Endothelial cell of umbilical vein (primary cell): ENCODE data around the gene NR3C2. TPM values are rescaled to one million over a fixed set of nuclear protein-coding genes. Genes with fewer than 3 reads are reported as not detected.

ENCODE experiments used
- BruUV-seq: library from RNA; stranded (reverse); fragments of 400-500 nt; replicated peaks from 2 replicates; lab custom pipeline; 2021; lab: Mats Ljungman, UMichigan
- CTCF ChIA-PET: fragments of 300-600, 350-600 bp; sonication (Branson Sonifier 250); formaldehyde crosslinking; loops from one replicate; lab custom pipeline; 2021; ENCODE audit warnings: antibody characterized with exemption, inconsistent platforms; lab: Charles Lee
- POLR2A ChIA-PET: fragments of 300-600, 350-600 bp; sonication (Branson Sonifier 250); formaldehyde crosslinking; loops from one replicate; lab custom pipeline; 2021; ENCODE audit warnings: antibody characterized with exemption, inconsistent platforms; lab: Charles Lee
- DNase-seq: peaks from one replicate; pipeline ENCODE4 v3.0.0-alpha.2; 2011; ENCODE audit warnings: low read depth, low spot score
- FAIRE-seq: peaks from 2 replicates; lab custom pipeline; 2011; peaks lifted over from hg19 to GRCh38; lab: Jason Lieb, UNC
- H2AFZ ChIP-seq: 2 replicates; pipeline ENCODE4 v1.6.0; 2012; ENCODE audit warnings: low read depth, low read length, control low read depth, inconsistent platforms
- H3K27ac ChIP-seq: 2 replicates; pipeline ENCODE4 v1.5.1; 2011; ENCODE audit warnings: low read depth, mild to moderate bottlenecking, control low read depth, low read length, moderate library complexity; ENCODE audit not compliant: insufficient read depth
- H3K27me3 ChIP-seq, 2 experiments: 2 replicates each; pipeline versions ENCODE4 v1.6.0 to v1.6.1; 2011; ENCODE audit warnings: low read length in 2 of 2, mixed read lengths in 1 of 2; ENCODE audit not compliant: control insufficient read depth in 2 of 2, insufficient read depth in 2 of 2
- H3K36me3 ChIP-seq, 2 experiments: 2 replicates in 1 of 2; 3 replicates in 1 of 2; pipeline ENCODE4 v1.5.1; 2011; ENCODE audit warnings: low read length in 2 of 2, mild to moderate bottlenecking in 1 of 2, moderate library complexity in 1 of 2; ENCODE audit not compliant: control insufficient read depth in 2 of 2, insufficient read depth in 2 of 2; ENCODE audit errors: extremely low read depth in 1 of 2
- H3K4me1 ChIP-seq: 3 replicates; pipeline ENCODE4 v1.5.1; 2011; ENCODE audit warnings: mild to moderate bottlenecking, low read length; ENCODE audit not compliant: control insufficient read depth, insufficient read depth; ENCODE audit errors: extremely low read depth
- H3K4me2 ChIP-seq: 2 replicates; pipeline ENCODE4 v1.6.1; 2011; ENCODE audit warnings: low read length, control low read depth, mixed read lengths; ENCODE audit not compliant: insufficient read depth
- H3K4me3 ChIP-seq, 3 experiments: fragments of 200-600 bp in 1 of 3; sonication (generic), shearing (Covaris generic) in 1 of 3; replicated peaks in 1 of 3; 2 replicates each; pipeline ENCODE4 v1.5.1; 2011 to 2016; ENCODE audit warnings: control low read depth in 3 of 3, low read length in 3 of 3, mild to moderate bottlenecking in 2 of 3, inconsistent platforms in 1 of 3, low read depth in 1 of 3, moderate library complexity in 1 of 3; ENCODE audit not compliant: insufficient read depth in 1 of 3
- H3K79me2 ChIP-seq: 2 replicates; pipeline ENCODE4 v1.6.0; 2012; ENCODE audit warnings: low read length, inconsistent platforms; ENCODE audit not compliant: control insufficient read depth, insufficient read depth
- H3K9ac ChIP-seq: replicated peaks from 2 replicates; pipeline ENCODE3; 2011; ENCODE audit warnings: low read length, control low read depth; ENCODE audit not compliant: insufficient read depth; ENCODE audit errors: extremely low read depth
- H3K9me1 ChIP-seq: replicated peaks from 3 replicates; pipeline ENCODE4 v1.6.0; 2011; ENCODE audit warnings: mild to moderate bottlenecking, low read length; ENCODE audit not compliant: control insufficient read depth, insufficient read depth; ENCODE audit errors: extremely low read depth
- H3K9me3 ChIP-seq: replicated peaks from 2 replicates; pipeline ENCODE4 v1.5.1; 2012; ENCODE audit warnings: low read length, inconsistent platforms; ENCODE audit not compliant: control insufficient read depth, insufficient read depth
- H4K20me1 ChIP-seq: replicated peaks from 2 replicates; pipeline ENCODE3; 2011; ENCODE audit warnings: mild to moderate bottlenecking, low read length; ENCODE audit not compliant: control insufficient read depth, insufficient read depth; ENCODE audit errors: extremely low read depth
- EZH2 ChIP-seq: IDR thresholded peaks from 2 replicates; pipeline ENCODE4 v1.6.1; 2012; ENCODE audit warnings: borderline replicate concordance, low read depth, mild to moderate bottlenecking, moderate library complexity, low read length, inconsistent platforms; ENCODE audit not compliant: severe bottlenecking
- FOS ChIP-seq: IDR thresholded peaks from 2 replicates; pipeline ENCODE4 v1.6.1; 2011; ENCODE audit warnings: mild to moderate bottlenecking, low read length, moderate library complexity, borderline replicate concordance; ENCODE audit not compliant: insufficient read depth
- GATA2 ChIP-seq: IDR thresholded peaks from 2 replicates; pipeline ENCODE4 v1.7.0; 2011; ENCODE audit warnings: low read depth, mild to moderate bottlenecking, moderate library complexity, mixed read lengths, low read length; ENCODE audit not compliant: insufficient read length, insufficient read depth
- JUN ChIP-seq: IDR thresholded peaks from 2 replicates; pipeline ENCODE4 v1.6.1; 2011; ENCODE audit warnings: borderline replicate concordance, low read depth; ENCODE audit not compliant: insufficient read length, insufficient read depth
- MYC ChIP-seq: IDR thresholded peaks from one replicate; pipeline ENCODE4 v1.6.1; 2011; ENCODE audit warnings: mild to moderate bottlenecking, low read depth, low read length
- POLR2A ChIP-seq: IDR thresholded peaks from 2 replicates; pipeline ENCODE4 v1.6.1; 2012; ENCODE audit warnings: low read depth, mild to moderate bottlenecking, control low read depth, low read length
- POLR2AphosphoS5 ChIP-seq: IDR thresholded peaks from 2 replicates; pipeline ENCODE4 v1.6.1; 2012; ENCODE audit warnings: low read depth, mild to moderate bottlenecking, control low read depth, low read length, moderate library complexity; ENCODE audit not compliant: insufficient read depth
- dilution Hi-C: fragments of 300-500 bp; cut with MboI; formaldehyde crosslinking; loops from one replicate; pipeline ENCODE4 v1.15.0; 2019; ENCODE audit warnings: low sequenced_read_pairs; ENCODE audit not compliant: extremely low pct_ligation_motif_present
- intact Hi-C: fragments of 100-400 bp; cut with micrococcal nuclease; formaldehyde crosslinking; loops from one replicate; pipeline ENCODE4 v1.10.0; 2022
- polyA plus RNA-seq, 4 experiments: library from polyadenylated mRNA; depleted of rRNA in 3 of 4; stranded (reverse) in 3 of 4; unstranded in 1 of 4; fragments of >200 nt; gene quantifications; 2 replicates each; pipeline versions ENCODE4 v1.2.1 to v1.2.3, GENCODE V29; 2011 to 2012; ENCODE audit warnings: missing spikeins in 1 of 4
- total RNA-seq: library from RNA; stranded (reverse); gene quantifications from 2 replicates; pipeline ENCODE4 v1.2.3, GENCODE V29; 2021
- TF ChIP-seq, protein P1 (sequence below), 2 donors: IDR thresholded peaks; 1 replicate in 1 of 2; 2 replicates in 1 of 2; pipeline ENCODE4 v1.5.1; 2011; ENCODE audit warnings: low read length in 2 of 2, mild to moderate bottlenecking in 2 of 2, moderate library complexity in 2 of 2, control low read depth in 1 of 2, inconsistent platforms in 1 of 2, low read depth in 1 of 2; ENCODE audit not compliant: insufficient read depth in 1 of 2; ENCODE audit errors: extremely low read depth in 1 of 2
- TF ChIP-seq, protein P2 (sequence below): IDR thresholded peaks from 2 replicates; pipeline ENCODE4 v1.6.1; 2011; ENCODE audit not compliant: insufficient read depth, insufficient read length

The NR3C2 gene
- total and polyA plus RNA-seq, 2 donors (not counting 3 experiments of a cell fraction or from before 2014, with no cell fraction given), result 4.8 to 16.4 TPM

DNA sequence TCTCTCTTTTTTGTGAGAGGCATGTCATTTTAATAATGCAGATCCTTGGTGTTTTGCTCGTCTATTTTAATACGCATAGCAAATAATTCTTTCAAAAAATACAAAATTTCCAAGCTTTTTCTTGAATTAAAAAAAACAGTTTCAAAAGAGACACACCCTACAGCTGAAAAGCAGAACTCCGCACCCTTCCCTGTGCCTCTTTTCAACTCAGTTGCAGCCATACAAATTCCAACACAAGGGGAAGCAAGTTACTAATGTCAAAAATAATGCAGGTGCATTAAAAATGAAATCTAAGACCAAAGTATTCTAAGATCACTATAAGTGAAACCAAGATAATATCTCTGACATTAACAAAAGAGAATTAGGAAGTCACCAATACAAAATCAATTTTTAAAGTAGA lies 66.6 kb downstream of the NR3C2 start:
- FAIRE-seq, result no peak
- Histone ChIP-seq H3K4me2 (peak overlapping the region; percentile 66), H3K27me3 (no peaks in the 10 kb centered on the region), H3K79me2 (peaks cover 1% of the 10 kb centered on the region), H3K27ac (no peak overlapping the region), H4K20me1 (no peaks in the 10 kb centered on the region), H3K4me3 (peak overlapping the region in 1 of 3 experiments; percentile 33), H3K9me1 (no peaks in the 10 kb centered on the region), H3K9me3 (no peaks in the 10 kb centered on the region), H2AFZ (no peak overlapping the region), H3K36me3 (no peaks in the 10 kb centered on the region), H3K4me1 (peaks cover 11% of the 10 kb centered on the region), H3K9ac (no peak overlapping the region)
- BruUV-seq, result no TSS peak
- dilution Hi-C loops (no loop called here), intact Hi-C loops (no loop called here)
- no peak for DNase-seq
- CTCF ChIA-PET, result interaction anchor here (0.7 to 1.2 kb wide), 4 partner anchors 20 to 509 kb away, joined by 3 to 5 read pairs (median 4); no protein-coding TSS in a partner anchor
- TF ChIP-seq FOS (no peak), JUN (no peak), MYC (no peak), POLR2AphosphoS5 (no peak), EZH2 (no peak), POLR2A (no peak), GATA2 (no peak)
- TF ChIP-seq, protein P1, sequence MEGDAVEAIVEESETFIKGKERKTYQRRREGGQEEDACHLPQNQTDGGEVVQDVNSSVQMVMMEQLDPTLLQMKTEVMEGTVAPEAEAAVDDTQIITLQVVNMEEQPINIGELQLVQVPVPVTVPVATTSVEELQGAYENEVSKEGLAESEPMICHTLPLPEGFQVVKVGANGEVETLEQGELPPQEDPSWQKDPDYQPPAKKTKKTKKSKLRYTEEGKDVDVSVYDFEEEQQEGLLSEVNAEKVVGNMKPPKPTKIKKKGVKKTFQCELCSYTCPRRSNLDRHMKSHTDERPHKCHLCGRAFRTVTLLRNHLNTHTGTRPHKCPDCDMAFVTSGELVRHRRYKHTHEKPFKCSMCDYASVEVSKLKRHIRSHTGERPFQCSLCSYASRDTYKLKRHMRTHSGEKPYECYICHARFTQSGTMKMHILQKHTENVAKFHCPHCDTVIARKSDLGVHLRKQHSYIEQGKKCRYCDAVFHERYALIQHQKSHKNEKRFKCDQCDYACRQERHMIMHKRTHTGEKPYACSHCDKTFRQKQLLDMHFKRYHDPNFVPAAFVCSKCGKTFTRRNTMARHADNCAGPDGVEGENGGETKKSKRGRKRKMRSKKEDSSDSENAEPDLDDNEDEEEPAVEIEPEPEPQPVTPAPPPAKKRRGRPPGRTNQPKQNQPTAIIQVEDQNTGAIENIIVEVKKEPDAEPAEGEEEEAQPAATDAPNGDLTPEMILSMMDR (IDR thresholded peaks at IDR 0.05; ENCODE audit: extremely low read depth in 1 of 2, insufficient read depth in 1 of 2, low read depth in 1 of 2, low read length in 2 of 2), result no peak
- TF ChIP-seq, protein P2, sequence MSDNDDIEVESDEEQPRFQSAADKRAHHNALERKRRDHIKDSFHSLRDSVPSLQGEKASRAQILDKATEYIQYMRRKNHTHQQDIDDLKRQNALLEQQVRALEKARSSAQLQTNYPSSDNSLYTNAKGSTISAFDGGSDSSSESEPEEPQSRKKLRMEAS, result no peak
- POLR2A ChIA-PET, result interaction anchor here (0.7 to 1.8 kb wide), 3 partner anchors 20 to 153 kb away, joined by 4 to 15 read pairs (median 5); partner anchors contain the start of gene NR3C2
